HG03354 (cell line): ENCODE data around the gene UAP1L1.
A peak's percentile ranks its signal among the peaks of the same experiment; 100 is the strongest.
"Not testable (repeated sequence)": the region's sequence is repeated elsewhere in the genome, so short reads cannot be mapped to it uniquely, and the experiment has no call there.

Experiments used
- ATAC-seq: cut with Tn5 transposase; IDR thresholded peaks from one replicate; pipeline ENCODE4 v1.9.1; 2021; ENCODE audit warnings: mild to moderate bottlenecking; ENCODE audit not compliant: unreplicated experiment, poor library complexity, severe bottlenecking

Gene UAP1L1, protein sequence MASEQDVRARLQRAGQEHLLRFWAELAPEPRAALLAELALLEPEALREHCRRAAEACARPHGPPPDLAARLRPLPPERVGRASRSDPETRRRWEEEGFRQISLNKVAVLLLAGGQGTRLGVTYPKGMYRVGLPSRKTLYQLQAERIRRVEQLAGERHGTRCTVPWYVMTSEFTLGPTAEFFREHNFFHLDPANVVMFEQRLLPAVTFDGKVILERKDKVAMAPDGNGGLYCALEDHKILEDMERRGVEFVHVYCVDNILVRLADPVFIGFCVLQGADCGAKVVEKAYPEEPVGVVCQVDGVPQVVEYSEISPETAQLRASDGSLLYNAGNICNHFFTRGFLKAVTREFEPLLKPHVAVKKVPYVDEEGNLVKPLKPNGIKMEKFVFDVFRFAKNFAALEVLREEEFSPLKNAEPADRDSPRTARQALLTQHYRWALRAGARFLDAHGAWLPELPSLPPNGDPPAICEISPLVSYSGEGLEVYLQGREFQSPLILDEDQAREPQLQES

DNA sequence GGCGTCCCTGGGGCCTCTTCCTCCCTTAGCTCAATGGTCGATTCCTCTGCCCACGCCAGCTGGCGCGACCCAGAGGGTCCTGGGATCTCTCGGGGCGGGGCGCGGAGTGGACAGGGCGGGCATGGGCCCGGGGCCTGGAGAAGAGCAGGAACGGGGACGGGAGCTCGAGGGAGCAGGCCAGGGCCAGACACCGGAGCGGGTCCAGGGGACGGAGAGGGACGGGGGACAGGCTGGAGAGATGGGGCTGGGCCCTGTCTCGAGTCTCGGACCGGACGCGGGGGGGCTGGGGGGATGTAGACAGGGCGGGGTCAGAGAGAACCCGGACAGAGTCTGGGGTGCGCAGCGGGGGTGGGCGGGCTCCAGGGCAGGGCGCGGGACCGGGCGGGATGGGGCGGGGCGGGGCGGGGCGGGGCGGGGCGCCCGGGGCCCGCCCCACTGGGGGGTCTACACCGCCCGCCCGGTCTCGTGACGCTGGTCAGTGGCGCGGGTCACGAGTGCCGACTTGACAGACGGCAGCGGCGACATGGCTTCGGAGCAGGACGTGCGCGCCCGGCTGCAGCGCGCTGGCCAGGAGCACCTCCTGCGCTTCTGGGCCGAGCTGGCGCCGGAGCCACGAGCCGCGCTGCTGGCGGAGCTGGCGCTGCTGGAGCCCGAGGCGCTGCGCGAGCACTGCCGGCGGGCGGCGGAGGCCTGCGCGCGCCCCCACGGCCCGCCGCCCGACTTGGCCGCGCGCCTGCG, at the start of gene UAP1L1:
Gene UAP1L1 (plus strand): TSS at position 508 of the 738 bp plus-strand sequence. CDS start 16 bp downstream, at position 524.
- ATAC-seq: peak; percentile 47

DNA sequence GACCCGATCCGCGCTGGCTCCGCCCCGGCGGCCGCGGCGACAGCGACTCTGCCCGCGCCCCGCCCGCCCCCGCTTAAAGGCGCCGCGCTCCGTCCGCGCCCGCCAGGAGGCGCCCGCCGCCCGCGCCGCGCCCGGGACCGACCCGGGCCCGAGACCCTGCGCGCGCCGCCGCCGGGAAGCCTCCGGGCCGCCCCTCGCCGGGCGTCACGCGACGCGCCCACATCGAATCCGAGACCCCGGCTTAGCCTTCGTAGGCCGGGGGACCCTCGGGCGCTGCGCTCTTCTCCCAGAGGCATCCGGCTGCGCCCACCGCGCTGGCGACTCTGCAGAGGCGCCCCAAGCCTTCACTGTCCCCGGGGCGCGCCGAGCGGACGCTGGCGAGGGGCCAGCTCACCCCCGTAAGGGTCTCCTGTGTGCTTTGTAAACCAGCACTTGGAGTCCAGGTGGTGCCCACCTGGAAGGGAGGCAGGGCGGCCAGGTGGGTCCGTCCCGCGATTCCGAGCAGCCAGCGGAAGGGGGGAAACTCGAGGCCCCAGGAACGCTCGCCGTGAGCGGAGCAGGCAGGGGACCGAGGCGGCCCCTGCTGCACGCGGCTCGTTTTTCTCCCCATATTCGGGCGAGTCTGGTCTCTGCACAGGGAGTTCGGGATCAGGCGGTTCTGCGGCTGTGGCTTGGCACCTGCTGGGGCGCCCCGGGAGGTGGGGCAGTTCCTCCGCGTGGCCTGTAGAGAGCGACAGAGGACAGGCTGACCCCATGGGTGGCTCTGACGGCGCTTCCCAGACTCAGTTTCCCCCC, 48.9 kb upstream of the UAP1L1 start:
- ATAC-seq: peak; percentile 50

DNA sequence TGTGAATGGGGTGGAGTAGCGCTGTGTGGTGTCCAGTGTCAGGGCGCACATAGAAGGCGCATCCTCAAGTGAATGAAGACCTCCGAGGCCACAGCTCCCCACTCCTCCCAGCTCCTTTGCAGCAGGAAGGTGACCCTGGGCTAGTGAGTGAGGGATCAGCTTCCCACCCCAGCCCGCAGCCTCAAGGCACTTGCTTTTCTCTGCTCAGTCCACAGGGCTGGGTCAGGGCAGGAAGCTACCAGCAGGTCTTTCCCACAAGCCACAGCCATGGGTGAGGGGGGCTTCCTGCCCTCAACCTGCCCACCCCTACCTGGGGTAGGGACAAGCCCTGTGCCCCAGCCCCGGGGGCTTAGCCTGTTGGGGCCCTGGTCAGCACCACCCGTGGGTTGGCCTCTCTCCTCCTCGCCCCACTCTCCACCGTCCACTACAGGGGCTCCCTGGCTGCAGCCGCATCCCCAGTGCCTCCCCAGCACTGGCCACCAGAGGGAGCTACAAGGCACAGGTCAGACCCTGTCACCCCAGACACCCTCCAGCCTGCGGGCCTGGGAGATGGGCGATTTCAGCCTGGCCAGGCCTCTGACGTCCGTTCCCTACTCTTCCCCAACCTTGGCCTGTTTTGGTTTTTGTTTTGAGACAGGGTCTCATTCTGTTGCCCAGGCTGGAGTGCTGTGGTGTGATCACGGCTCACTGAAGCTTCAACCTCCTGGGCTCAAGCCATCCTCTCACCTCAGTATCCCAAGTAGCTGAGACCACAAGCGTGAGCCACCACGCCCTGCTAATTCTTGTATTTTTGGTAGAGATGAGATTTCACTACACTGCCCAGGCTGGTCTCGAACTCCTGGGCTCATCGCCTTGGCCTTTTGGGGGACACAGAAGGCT, 48.0 kb upstream of the UAP1L1 start:
- ATAC-seq: peak; percentile 45

DNA sequence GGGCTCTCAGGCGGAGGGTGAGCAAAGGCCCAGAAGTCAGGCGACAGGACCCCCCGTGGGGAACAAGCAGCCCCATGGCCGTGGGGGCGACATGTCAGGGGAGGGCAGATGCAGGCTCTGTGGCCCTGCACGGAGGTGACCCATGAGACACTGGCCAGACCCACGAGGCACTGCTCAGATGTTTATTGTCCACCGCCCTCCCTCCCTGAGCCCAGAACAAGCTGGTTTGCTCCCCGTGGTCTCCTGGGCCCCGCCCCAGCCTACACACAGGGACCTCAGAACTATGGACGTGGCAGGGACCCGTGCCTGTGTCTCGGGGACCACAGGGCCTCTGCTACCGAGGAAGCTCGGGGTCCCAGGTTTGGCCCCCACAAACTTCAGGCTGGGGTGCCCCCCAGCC, 47.3 kb upstream of the UAP1L1 start:
- no peak for ATAC-seq

DNA sequence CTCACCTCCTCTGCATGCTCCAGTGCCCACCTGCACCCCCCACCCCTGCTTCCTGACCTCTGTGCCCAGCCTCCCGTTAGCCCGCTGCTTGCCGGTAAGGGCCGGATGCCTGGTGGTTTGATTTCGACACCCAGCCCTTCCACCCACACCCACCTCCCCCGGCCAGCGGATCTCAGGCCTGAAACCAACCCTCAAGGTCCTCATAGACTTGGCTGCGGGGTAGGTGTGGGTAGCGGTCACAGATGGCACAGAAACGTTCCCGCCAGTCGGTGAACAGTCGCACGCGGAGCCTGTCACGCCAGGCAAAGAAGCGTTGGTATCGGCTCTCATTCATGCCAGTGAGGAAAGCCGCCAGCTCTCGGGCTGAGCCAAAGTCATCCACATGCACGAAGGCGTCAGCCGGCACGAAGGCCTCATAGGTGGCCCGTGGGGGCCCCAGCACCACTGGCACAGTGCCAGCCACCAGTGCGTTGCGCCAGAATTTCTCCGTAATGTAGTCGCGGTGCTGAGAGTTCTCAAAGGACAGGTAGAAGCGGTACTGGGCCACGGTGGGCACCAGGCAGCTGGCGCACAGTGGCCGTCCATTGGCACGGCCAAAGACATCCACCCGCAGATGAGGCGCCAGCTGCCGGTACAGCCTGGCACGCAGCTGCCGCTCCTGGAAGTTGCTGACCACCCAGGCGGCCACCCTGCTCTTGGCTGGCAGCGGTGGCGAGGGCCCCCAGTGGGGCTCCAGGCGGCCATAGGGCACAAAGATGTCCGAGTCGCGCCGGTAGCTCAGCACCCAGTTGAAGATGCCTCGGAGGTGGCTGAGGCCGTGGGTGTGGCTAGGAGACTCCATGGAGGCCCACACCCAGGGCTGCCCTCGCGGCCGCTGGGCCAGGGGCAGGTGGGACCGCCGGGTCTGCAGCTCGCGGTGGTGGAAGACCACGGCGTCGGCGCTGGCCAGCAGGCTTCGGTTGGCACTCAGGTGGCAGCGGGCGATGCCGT, 46.5 kb upstream of the UAP1L1 start:
- ATAC-seq: no peak

DNA sequence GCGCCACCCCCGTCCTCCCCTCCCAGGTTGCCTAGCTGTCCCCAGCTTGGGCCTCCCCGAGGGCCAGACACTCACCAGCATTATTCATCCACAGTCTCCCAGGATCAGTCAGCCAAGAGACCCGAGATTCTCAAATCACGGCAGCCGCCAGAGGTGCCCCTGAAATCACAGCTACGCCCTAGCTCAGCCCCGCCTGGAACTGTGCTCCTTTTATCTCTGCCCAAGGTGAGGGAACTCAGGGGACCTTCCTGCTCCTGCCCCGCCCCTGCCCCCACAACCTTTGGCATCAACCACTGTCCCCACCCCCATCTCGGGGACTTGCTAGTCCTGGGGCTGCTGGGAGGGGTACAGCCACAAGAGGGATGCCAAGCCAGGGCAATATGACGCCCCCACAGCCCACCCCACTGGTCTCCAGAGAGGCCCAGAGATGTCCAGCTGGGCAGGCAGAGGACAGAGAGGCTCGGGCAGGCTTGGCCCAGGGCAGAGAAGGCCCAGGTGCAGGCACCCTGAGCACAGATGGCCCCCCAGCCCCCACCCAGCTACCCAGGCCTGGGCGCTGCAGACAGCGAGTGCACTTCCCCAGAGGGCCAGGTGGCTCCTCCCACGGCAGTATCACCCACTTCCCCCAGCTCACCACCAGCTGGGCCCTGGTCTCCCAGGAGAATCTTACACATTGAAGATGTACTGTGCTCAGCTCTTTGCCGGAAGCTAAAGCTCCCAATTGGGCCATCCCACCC, 45.2 kb upstream of the UAP1L1 start, which contains the start of gene FUT7:
Gene FUT7 (minus strand): TSS at position 185 of the 737 bp plus-strand sequence. CDS start 97 bp downstream, at position 88.
- no peak for ATAC-seq

DNA sequence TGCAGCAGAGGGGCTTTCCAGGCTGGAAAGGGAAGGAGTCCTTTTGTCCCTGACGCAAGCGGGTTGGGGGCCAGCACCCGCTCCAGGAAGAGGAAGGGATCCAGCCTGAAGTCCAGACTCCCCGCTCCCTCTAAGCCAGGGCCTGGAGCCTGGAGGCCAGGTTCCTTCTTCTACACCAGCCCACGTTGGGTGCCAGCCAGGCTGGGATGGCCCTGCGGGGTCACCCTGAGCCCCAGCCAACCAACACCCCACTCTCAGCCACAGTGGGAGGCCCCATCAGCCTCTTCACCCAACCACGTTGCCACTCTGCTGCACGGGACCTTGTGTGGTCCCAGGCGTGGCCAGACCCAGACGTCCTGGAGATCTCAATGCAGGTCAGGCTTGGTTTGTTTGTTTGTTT, 44.5 kb upstream of the UAP1L1 start:
- no peak for ATAC-seq

DNA sequence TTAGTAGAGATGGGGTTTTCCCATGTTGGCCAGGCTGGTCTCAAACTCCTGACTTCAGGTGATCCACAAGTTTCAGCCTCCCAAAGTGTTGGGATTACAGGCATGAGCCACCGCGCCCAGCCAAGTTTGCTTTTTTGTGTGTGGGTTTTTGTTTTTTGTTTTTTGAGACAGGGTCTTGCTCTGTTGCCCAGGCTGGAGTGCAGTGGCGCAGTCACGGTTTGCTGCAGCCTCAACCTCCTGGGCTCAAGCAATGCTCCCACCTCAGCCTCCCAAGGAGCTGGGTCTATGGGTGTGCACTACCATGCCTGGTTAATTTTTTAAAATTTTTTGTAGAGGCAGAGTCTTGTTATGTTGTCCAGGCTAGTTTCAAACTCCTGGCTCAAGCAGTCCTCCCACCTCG, 43.8 kb upstream of the UAP1L1 start:
- not testable (repeated sequence) for ATAC-seq

DNA sequence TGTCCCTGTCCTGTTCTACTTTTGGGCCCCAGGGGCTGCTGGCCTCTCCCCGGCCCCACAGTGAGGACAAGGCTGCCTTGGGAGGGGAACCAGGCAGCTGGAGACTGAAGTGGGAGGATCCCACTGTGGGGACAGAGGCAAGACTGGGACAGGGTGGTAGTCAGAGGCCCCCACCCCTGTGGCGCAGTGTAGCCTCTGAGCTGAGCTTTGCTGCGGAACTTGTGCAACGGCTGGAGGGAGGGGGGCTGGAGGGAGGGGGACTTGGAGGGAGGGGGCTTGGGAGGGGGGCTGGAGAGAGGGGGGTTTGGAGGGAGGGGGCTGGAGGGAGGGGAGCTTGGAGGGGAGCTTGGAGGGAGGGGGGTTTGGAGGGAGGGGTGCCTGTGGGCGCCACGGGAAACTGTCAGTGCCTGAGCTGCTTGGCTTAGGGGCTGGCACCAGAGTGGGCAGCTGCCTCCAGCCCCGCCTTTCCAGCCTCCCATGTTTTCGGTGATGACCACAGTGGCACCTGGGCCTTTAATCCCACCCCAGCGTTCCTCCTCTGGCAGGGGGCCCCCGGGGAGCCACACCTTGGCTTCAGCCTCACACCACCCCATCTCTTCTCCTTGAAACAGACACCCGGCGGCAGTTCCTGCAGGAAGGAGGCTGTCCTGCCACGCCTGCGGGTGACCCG, 43.1 kb upstream of the UAP1L1 start:
- ATAC-seq: no peak

DNA sequence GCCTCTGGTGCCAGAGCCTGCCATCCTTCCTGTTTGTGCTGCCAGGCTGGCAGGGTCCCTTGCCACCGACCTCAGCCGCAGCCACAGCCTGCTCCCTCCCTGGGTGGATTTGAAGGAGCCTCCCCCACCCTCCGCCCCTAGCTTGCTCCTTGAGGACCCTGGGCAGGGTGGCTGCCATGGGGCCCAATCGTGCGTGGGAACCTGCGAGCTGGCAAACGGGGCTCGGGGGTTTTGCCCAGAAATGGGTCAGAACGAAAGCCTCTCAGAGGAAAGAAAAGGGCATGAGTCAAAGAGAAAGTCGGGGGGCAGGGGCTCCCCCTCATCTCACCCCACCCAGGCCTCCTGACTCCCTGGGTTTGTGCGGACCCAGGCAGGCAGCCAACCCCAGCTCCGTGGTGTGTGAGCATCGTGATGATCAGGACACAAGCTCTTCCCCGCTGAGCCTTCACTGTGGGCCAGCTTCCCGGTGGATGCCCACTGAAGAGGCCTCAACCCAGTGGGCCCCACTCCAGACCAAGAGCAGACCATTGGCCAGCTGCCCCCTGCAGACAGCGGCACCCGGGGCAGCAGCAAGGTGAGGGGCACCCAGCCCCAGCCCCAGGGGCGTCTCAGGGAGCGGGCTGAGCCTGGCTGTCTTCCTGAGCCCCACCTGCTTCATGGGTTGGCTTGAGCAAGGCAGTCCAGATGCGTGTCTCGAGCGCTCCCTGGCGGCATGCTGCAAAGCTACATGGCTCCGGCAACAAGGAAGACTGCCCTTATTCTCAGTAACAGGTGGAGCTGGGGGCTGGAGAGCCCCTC, 42.4 kb upstream of the UAP1L1 start:
- peak; percentile 60 for ATAC-seq

DNA sequence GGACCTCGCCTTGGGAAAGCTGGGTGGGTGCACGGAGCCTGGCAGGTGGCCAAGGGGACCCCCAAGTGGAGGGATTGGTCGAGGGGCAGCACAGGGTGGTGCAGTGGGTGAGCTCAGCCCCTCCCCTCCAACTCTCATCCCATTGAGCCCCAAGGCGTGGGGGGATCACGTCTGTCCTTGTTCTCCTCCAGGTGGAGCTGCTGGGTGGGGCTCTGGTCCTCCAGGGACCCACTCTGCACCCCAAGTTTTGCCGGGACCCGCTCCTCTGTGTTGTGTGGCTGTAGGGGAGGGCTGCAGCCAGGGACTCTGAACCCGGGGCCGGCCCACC, 41.8 kb upstream of the UAP1L1 start:
- ATAC-seq: peak; percentile 15

DNA sequence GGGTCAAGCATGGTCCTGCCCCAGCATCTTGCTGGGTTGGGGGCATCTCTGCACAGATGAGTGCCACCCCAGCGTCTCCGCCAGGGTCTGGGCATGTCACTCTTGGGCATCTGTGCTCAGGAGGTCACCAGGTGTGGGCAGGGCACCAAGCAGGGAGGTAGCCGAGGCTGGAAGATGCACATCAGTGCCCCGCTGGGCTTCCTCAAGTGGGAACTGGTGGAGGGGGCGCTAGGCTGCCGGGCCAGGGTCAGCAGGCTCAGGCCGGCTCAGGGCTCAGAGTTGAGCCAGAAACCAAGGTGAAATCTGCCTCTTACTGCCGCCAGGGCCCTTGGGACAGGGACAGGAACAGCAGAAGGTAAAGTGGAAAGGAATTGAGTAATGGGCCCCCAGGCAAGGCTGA, 41.4 kb upstream of the UAP1L1 start:
- ATAC-seq: no peak

DNA sequence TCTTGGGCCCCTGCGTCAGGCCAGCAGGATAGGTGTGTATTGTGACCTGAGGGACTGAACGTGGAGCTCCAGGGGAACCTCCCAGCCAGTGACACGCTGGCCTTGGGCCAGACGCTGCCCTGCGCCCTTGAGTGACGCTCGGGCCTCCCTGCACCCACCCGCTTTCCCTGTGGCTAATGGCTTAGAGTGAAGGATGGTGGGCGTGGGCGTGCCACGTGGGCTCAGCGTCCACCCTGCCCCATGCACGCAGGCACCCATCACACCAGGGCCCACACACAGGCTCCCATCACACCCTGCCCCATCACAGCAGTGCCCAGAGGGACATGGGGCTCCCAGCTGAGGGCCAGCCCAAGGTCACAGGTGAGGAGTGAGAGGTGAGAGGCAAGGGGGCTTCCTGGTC, 40.3 kb upstream of the UAP1L1 start:
- ATAC-seq: no peak

DNA sequence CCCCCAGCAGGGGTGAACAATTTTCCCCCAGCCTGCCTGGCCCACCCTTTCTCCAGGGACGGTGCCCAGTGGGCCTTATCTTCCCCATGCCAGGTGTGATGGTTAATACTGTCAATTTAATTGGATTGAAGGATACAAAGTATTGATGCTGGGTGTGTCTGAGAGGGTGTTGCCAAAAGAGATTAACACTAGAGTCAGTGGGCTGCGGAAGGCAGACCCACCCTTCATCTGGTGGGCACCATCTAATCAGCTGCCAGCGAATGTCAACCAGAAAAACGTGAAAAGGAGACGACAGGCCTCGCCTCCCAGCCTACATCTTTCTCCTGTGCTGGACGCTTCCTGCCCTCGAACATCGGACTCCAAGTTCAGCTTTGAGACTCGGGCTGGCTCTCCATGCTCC, 39.8 kb upstream of the UAP1L1 start:
- no peak for ATAC-seq

DNA sequence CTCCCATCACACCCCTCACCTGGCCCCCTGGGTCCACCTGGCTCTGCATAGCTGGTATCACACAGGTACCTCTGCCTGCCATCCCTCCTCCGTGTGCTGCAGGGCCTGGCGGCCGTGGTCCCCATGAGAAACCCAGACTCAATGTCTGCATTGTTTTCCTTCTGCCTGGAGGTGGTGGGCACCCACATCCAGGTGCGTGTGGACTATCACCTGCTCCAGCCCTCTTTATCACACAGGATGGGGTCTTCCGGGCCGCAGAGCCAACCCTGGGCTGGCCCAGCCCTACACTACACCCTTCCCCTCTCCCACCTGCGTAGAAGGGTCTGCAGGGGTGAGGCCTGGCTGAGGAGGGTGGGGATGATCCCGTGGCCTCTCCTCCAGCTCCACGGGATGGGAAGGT, 38.4 kb upstream of the UAP1L1 start:
- ATAC-seq: no peak
